ENCODE results near the gene DNAJB6. TPM values are rescaled to one million over a fixed set of nuclear protein-coding genes. Genes with fewer than 3 reads are reported as not detected.
A peak's percentile ranks its signal among the peaks of the same experiment; 100 is the strongest.

The DNAJB6 gene
- total and polyA plus RNA-seq, 7 donors = 103 to 326 (median 229) TPM

DNA sequence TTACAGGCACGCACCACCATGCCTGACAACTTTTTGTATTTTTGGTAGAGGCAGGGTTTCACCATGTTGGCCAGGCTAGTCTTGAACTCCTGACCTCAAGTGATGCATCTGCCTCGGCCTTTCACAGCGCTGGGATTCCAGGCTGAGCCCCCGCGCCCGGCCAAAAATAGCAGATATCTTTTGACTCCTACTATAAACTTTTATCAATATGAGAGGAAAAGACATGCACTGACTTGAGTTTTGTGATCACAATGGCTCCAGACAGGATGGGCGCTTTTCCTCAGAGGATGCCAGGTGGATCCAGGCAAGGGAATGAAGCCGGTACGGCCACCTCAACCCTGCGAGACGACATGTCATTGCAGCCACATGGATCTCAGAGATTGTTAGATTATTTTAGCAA, 123.9 kb downstream of the DNAJB6 start:
- 74 to 83% (median 82%) methylated on average over 11 of the region's 11 CpGs for WGBS, 3 donors
- Histone ChIP-seq H3K4me3 (no peak overlapping the region), H3K9me3 (no peaks in the 10 kb centered on the region), H3K36me3 (ENCODE audit: insufficient read depth in 1 of 2, low read depth in 1 of 2) (no peaks in the 10 kb centered on the region), H3K27me3 (ENCODE audit: insufficient read depth in 3 of 3, low read length in 2 of 3) (peaks cover 0 to 21% (median 5%) of the 10 kb centered on the region in 3 donors), H3K4me1 (no peaks in the 10 kb centered on the region), H3K27ac (no peak overlapping the region)
- DNase-seq = no peak
- no peak for ATAC-seq
- no peak for TF ChIP-seq CTCF (IDR thresholded peaks at IDR 0.05)
- intact Hi-C loops (cut with DNase I) = no loop called here

- TF ChIP-seq CTCF (IDR thresholded peaks at IDR 0.05) = no peak
- no peak overlapping the region for H3K27ac ChIP-seq
- H3K36me3 ChIP-seq (ENCODE audit: insufficient read depth in 1 of 2, low read depth in 1 of 2) = no peaks in the 10 kb centered on the region
- DNase-seq (no peak), ATAC-seq (no peak)
- intact Hi-C loops (cut with DNase I) = no loop called here
- WGBS, 3 donors = 48 to 68% (median 65%) methylated on average over 10 to 11 of the region's 12 CpGs
- H3K9me3 ChIP-seq = no peaks in the 10 kb centered on the region
- H3K4me1 ChIP-seq = no peaks in the 10 kb centered on the region
- no peak overlapping the region for H3K4me3 ChIP-seq
- peaks cover 0 to 24% (median 5%) of the 10 kb centered on the region in 3 donors for H3K27me3 ChIP-seq (ENCODE audit: insufficient read depth in 3 of 3, low read length in 2 of 3)
These were observed 125.0 kb downstream of the DNAJB6 start for GRCh38 chr7:157461573-157462418.

DNA sequence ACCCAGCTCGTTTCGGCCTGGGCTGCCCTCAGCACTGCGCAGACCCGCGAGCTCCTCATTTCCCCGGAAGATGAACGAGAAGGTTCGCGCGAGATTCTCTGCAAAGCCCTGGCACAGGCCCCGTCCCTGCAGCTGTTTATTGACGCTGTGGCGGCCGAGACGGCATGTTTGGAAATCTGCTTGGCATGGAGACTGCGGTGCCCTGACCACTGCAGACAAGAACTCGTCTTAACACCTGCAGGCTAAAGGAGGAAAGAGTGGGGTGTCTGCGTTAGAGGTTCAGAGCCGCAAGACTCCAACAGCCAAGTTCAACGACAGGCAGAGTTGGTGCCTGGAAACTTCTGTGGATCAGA, 125.6 kb downstream of the DNAJB6 start:
- DNase-seq (no peak), ATAC-seq (peak in 2 of 4 donors; percentile 59 to 81)
- H3K4me1 ChIP-seq = no peaks in the 10 kb centered on the region
- H3K36me3 ChIP-seq (ENCODE audit: insufficient read depth in 1 of 2, low read depth in 1 of 2) = no peaks in the 10 kb centered on the region
- TF ChIP-seq CTCF (IDR thresholded peaks at IDR 0.05) = no peak
- intact Hi-C loops (cut with DNase I) = no loop called here
- peaks cover 0 to 24% (median 5%) of the 10 kb centered on the region in 3 donors for H3K27me3 ChIP-seq (ENCODE audit: insufficient read depth in 3 of 3, low read length in 2 of 3)
- H3K27ac ChIP-seq = no peak overlapping the region
- H3K4me3 ChIP-seq = no peak overlapping the region
- 27 to 34% (median 31%) methylated on average over 20 of the region's 20 CpGs for WGBS, 3 donors
- H3K9me3 ChIP-seq = no peaks in the 10 kb centered on the region

- Histone ChIP-seq H3K27me3 (ENCODE audit: insufficient read depth in 3 of 3, low read length in 2 of 3) (peaks cover 0 to 24% (median 5%) of the 10 kb centered on the region in 3 donors), H3K36me3 (ENCODE audit: insufficient read depth in 1 of 2, low read depth in 1 of 2) (no peaks in the 10 kb centered on the region), H3K4me1 (no peaks in the 10 kb centered on the region), H3K27ac (no peak overlapping the region), H3K9me3 (no peaks in the 10 kb centered on the region), H3K4me3 (no peak overlapping the region)
- no peak for TF ChIP-seq CTCF (IDR thresholded peaks at IDR 0.05)
- DNase-seq (no peak), ATAC-seq (no peak)
- 61 to 64% (median 64%) methylated on average over 10 of the region's 10 CpGs for WGBS, 3 donors
- intact Hi-C loops (cut with DNase I) = no loop called here
These were observed 126.0 kb downstream of the DNAJB6 start for GRCh38 chr7:157462840-157463239.

Measured in psoas muscle (tissue), 8 donors.